B cell (primary cell): ENCODE results near the gene TMEM254.

ENCODE experiments used
- EZH2 ChIP-seq: IDR thresholded peaks from 2 replicates; pipeline ENCODE4 v1.6.1; 2012; ENCODE audit warnings: borderline replicate concordance, low read depth, mild to moderate bottlenecking, moderate library complexity, low read length; ENCODE audit not compliant: insufficient read depth, poor library complexity, severe bottlenecking
- TF ChIP-seq, protein P1 (sequence below): fragments of 200-600 bp; IDR thresholded peaks from one replicate; pipeline ENCODE4 v1.8.0; 2022; ENCODE audit warnings: antibody characterized with exemption, mild to moderate bottlenecking

- TF ChIP-seq, protein P1, sequence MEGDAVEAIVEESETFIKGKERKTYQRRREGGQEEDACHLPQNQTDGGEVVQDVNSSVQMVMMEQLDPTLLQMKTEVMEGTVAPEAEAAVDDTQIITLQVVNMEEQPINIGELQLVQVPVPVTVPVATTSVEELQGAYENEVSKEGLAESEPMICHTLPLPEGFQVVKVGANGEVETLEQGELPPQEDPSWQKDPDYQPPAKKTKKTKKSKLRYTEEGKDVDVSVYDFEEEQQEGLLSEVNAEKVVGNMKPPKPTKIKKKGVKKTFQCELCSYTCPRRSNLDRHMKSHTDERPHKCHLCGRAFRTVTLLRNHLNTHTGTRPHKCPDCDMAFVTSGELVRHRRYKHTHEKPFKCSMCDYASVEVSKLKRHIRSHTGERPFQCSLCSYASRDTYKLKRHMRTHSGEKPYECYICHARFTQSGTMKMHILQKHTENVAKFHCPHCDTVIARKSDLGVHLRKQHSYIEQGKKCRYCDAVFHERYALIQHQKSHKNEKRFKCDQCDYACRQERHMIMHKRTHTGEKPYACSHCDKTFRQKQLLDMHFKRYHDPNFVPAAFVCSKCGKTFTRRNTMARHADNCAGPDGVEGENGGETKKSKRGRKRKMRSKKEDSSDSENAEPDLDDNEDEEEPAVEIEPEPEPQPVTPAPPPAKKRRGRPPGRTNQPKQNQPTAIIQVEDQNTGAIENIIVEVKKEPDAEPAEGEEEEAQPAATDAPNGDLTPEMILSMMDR = no peak
- TF ChIP-seq EZH2 = no peak
These were observed 60.8 kb downstream of the TMEM254 start for GRCh38 chr10:80139265-80139664.
